RKO (cell line): ENCODE results near the gene PRKCA.
A peak's percentile ranks its signal among the peaks of the same experiment; 100 is the strongest.
"Not testable (repeated sequence)": the region's sequence is repeated elsewhere in the genome, so short reads cannot be mapped to it uniquely, and the experiment has no call there.

ENCODE experiments used
- DNase-seq: peaks from one replicate; pipeline ENCODE4 v3.0.0-alpha.2; 2016; ENCODE audit warnings: low spot score

The PRKCA gene

GRCh38 chr17:66489576-66489975 lies 187.2 kb downstream of the PRKCA start:
- DNase-seq = not testable (repeated sequence)

GRCh38 chr17:66491213-66491612 lies 188.8 kb downstream of the PRKCA start:
- no peak for DNase-seq

DNA sequence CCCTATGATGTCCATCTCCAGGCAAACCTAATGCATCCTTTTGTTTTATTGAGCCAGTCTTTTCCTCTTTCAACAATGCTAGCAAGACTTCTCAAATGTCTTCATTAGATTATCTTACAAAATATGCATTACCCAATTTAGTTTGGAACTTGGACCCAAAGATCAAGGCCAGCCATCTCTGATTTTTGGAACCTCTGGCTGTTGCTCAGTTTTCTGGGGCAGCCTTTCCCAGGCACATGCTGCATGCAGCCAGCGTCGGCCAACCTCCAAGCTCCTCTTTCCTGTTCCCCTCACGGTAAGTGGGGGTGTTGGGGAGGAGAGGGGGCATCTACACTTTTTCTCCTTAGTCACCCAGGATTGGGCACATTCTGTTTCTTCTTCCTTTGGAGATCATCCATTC lies 189.3 kb downstream of the PRKCA start:
- DNase-seq = no peak

DNA sequence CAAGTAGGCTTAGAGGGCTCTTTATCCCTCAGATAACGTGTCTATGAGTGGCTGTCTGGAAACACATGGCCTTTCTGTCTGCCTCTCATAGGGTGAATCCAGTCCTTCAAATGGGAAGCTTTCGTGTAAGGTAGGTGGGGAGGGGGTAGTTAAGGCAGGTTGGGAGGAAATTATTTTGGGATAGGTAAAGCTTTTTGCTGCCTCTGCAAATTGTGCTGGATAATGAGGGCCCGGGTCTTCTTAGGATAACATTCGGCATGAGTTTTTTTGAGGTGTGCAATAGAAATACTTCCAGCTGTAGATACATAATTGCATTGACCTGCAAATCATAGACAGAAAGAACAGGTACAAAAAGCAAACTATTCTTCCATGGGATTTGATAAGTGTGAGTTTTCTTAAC lies 189.7 kb downstream of the PRKCA start:
- no peak for DNase-seq

DNA sequence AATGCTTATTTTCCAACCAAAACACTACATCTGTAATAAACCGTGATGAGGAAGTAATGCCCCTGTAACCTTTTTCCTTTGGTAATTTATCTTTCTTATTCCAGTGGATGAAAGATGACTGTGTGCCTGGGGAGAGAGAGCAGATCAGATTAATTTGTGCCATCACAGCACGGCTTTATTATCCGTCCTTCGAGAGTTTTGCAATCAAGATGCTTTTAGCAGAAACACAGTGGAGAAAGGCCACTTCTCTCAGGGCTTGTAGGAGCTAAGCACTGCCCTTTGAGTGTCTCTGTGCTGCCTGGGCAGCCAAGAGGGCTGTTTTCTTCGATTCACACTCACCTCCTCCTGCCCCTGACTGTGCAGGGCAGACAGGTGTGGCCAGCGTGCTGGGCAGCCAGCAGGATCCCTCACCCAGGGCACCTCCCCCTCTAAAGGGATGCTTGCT lies 190.2 kb downstream of the PRKCA start:
- DNase-seq = no peak

GRCh38 chr17:66493283-66494019 lies 191.0 kb downstream of the PRKCA start:
- DNase-seq = no peak

DNA sequence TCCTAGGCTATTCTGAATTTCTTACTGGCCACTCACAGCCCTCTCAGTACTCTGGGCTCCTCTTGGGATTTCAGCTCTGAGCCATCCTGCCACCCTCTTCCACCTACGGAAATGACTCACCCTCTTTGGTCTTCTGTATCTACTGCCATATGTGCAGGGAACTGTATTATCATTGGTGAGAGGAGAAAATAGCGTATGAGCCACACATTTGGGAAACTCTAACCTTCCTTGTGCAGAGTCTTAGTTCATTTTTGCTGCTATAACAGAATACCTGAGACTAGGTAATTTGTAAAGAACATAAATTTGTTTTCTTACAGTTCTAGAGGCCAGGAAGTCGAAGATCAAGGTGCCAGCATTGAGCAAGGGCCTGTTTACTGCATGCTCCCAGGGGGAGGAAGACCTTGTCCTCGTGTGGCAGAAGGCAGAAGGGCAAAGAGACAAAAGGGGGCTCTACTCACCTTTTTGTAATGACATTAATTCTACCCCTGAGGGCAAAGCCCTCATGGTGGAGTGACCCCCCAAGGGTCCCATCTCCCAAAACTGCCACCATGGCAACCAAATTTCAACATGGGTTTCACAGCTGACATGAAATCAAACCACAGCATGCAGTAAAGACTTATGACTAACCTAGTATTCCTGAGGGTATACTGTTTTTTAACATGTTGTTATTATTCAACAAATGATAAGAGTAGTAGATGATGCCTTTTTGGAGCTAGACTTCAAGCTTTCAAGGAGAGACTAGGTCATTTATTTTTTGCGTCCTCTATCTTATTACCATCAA lies 191.8 kb downstream of the PRKCA start:
- DNase-seq = peak; percentile 77

DNA sequence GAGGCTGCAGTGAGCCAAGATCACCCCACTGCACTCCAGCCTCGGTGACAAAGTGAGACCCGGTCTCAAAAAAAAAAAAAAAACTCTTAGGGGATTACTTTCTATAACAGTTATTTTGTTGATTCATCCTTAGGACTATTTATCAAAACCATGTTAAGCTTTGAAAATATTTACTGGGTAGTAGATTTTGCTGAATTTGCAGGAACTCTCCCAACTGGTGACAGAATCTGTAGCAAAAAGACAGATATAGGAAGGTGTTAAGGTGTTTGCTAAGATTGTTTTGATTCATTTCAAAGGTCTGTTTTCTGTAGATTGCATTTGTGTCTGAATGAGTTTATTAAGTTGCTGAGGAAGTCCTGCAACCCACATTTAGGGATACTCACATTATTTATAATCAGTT lies 192.6 kb downstream of the PRKCA start:
- no peak for DNase-seq

DNA sequence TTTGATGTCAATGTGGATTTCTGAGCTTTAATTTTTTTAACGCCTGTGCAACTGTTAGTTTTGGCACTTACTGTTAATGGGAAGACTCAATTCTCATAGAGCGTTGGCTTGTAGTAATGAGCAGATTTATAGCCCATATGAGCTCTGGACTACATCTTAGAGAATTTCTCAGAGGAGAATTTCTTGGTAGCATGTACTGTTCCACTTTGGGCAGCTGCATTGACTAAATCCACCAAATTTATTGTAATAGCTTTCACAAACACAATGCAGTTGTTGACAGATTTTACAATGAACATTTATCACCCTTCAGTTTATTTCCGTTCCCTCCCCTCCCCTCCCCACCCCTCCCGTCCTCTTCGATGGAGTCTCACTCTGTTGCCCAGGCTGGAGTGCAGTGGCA lies 193.9 kb downstream of the PRKCA start:
- no peak for DNase-seq

GRCh38 chr17:66498580-66498979 lies 196.2 kb downstream of the PRKCA start:
- no peak for DNase-seq

GRCh38 chr17:66506641-66507040 lies 204.2 kb downstream of the PRKCA start:
- no peak for DNase-seq

GRCh38 chr17:66507103-66507923 lies 204.9 kb downstream of the PRKCA start:
- DNase-seq = no peak

GRCh38 chr17:66507982-66508760 lies 205.8 kb downstream of the PRKCA start:
- DNase-seq = no peak

- no peak for DNase-seq
Observed at GRCh38 chr17:66508896-66509844, 206.8 kb downstream of the PRKCA start.

DNA sequence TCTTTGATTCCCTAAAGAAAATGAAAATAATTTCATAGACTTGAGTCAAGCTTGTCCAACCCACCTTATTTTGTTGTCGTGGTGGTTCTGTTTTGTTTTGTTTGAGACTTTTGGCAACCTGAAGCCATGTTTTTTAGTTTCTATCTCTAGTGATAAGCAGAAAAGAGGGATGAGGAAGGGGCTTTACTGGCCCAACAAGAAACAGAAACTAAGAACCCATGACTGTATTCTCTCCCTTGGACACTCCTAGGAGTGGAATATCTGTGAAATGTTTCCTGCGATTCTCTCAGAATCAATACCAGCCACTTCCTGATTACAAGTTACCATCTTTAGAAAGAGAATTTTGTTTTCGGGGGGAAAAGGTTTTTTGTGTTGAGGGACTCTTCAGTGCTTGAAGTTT lies 207.5 kb downstream of the PRKCA start:
- no peak for DNase-seq

GRCh38 chr17:66511135-66511534 lies 208.7 kb downstream of the PRKCA start:
- DNase-seq = no peak

GRCh38 chr17:66514227-66514806 lies 211.9 kb downstream of the PRKCA start:
- peak; percentile 58 for DNase-seq

DNA sequence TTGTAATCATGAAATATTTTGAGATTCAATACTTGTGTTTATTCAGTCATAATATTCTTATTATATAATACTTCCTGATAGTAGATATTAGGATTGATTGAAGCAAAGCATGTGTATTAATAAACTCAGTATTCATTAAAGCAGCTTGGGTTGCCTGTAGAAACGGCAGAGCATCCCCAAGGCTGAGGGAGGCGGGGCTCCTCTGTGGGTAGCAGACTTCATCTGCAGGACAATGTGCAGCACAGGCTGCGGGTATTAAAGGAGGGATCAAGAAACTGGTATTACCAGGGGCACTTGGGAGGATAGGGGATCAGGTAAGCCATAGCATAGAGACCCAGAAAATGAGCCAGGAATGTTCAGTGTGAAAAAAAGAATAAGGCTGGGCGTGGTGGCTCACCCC lies 213.6 kb downstream of the PRKCA start:
- no peak for DNase-seq

- DNase-seq = no peak
Observed at GRCh38 chr17:66517336-66518009, 215.1 kb downstream of the PRKCA start.

DNA sequence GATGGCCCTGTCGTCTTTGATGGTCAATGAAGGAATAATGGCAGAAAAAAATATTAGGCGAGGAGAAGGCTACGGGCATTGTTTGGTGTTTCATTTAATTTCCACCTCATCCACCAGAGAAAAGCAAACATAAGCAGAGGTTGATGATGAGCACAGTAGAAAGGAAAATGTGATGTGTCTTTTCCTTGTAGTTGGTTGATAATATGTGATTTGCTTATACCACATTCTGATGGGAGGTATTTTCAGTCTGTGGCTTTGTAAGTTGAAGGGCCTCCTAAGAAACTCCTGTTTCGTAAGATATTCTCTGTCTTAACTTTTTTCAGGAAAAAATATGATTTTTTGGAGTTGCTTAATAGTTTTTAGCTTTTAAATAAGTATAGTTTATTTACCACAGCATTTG lies 215.7 kb downstream of the PRKCA start:
- DNase-seq = no peak
